MCF 10A (cell line): ENCODE results near the gene KPNA5. TPM values are rescaled to one million over a fixed set of nuclear protein-coding genes. Genes with fewer than 3 reads are reported as not detected.
A peak's percentile ranks its signal among the peaks of the same experiment; 100 is the strongest.

Source experiments
- BruUV-seq: library from RNA; stranded (reverse); fragments of 400-500 nt; replicated peaks from 2 replicates; lab custom pipeline; 2021; lab: Mats Ljungman, UMichigan
- CTCF ChIA-PET: fragments of 300-600 bp; sonication (Branson Sonifier 250); formaldehyde crosslinking; extraction: SDS; loops from one replicate; lab custom pipeline; 2021; ENCODE audit warnings: antibody characterized with exemption, inconsistent platforms; lab: Yijun Ruan, JAX
- POLR2A ChIA-PET: fragments of 300-600, 350-650 bp; sonication (Branson Sonifier 250); formaldehyde crosslinking; extraction: SDS; loops from one replicate; lab custom pipeline; 2020; ENCODE audit warnings: antibody characterized with exemption, inconsistent platforms; lab: Yijun Ruan, JAX
- DNase-seq: peaks from one replicate; pipeline ENCODE4 v3.0.0-alpha.2; 2018; ENCODE audit not compliant: unreplicated experiment
- H3K27ac Mint-ChIP-seq: one replicate; pipeline ENCODE4 v1.8.0; 2022; ENCODE audit warnings: mild to moderate bottlenecking, low read depth, mixed read lengths; ENCODE audit not compliant: unreplicated experiment
- H3K27me3 Mint-ChIP-seq: one replicate; pipeline ENCODE4 v1.8.0; 2022; ENCODE audit warnings: mixed read lengths; ENCODE audit not compliant: insufficient read depth, unreplicated experiment
- H3K36me3 Mint-ChIP-seq: one replicate; pipeline ENCODE4 v1.8.0; 2022; ENCODE audit warnings: mild to moderate bottlenecking, moderate library complexity, mixed read lengths; ENCODE audit not compliant: insufficient read depth, unreplicated experiment
- H3K4me1 Mint-ChIP-seq: one replicate; pipeline ENCODE4 v1.8.0; 2022; ENCODE audit warnings: mixed read lengths; ENCODE audit not compliant: insufficient read depth, unreplicated experiment
- H3K4me3 Mint-ChIP-seq: one replicate; pipeline ENCODE4 v1.8.0; 2022; ENCODE audit warnings: mild to moderate bottlenecking, moderate library complexity, mixed read lengths; ENCODE audit not compliant: unreplicated experiment
- H3K9me3 Mint-ChIP-seq: one replicate; pipeline ENCODE4 v1.8.0; 2022; ENCODE audit warnings: mixed read lengths; ENCODE audit not compliant: unreplicated experiment
- intact Hi-C: fragments of 100-400 bp; cut with micrococcal nuclease; formaldehyde crosslinking; loops from 2 replicates; pipeline ENCODE4 v1.14.1; 2022
- total RNA-seq: library from RNA; stranded (reverse); gene quantifications from 2 replicates; pipeline ENCODE4 v1.2.3, GENCODE V29; 2022
- TF ChIP-seq, protein P1 (sequence below): fragments of 200-600 bp; IDR thresholded peaks from one replicate; pipeline ENCODE4 v1.8.0; 2022; ENCODE audit warnings: antibody characterized with exemption, mild to moderate bottlenecking; ENCODE audit not compliant: unreplicated experiment

The KPNA5 gene
- total RNA-seq, 1 experiment from 2014 or later: 6.0 TPM

DNA sequence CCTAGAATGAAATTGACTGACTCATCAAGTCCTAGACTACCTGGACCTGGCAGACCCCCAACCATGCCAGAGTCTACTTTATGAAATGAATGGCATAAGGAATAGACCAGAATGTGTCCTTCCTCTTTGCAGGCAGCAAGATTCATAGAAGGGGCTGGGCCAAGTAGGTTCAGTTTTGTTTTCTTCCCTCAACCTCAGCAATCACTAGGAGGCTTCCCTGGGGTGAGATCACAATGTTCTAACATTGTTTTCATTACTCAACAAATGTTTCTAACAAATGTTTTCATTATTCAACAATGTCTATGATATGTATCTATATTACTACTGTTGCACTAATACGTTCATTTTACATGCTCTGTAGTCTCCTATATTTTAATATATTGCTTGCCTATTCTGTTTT, 92.9 kb downstream of the KPNA5 start:
- no peaks in the 10 kb centered on the region for H3K36me3 Mint-ChIP-seq
- peak overlapping the region; percentile 32 for H3K27ac Mint-ChIP-seq
- H3K4me3 Mint-ChIP-seq: no peak overlapping the region
- POLR2A ChIA-PET: no interaction called here
- no TSS peak for BruUV-seq
- peaks cover 10% of the 10 kb centered on the region for H3K4me1 Mint-ChIP-seq
- CTCF ChIA-PET: no interaction called here
- DNase-seq: peak; percentile 47
- intact Hi-C loops: no loop called here
- H3K9me3 Mint-ChIP-seq: no peaks in the 10 kb centered on the region
- TF ChIP-seq, protein P1, sequence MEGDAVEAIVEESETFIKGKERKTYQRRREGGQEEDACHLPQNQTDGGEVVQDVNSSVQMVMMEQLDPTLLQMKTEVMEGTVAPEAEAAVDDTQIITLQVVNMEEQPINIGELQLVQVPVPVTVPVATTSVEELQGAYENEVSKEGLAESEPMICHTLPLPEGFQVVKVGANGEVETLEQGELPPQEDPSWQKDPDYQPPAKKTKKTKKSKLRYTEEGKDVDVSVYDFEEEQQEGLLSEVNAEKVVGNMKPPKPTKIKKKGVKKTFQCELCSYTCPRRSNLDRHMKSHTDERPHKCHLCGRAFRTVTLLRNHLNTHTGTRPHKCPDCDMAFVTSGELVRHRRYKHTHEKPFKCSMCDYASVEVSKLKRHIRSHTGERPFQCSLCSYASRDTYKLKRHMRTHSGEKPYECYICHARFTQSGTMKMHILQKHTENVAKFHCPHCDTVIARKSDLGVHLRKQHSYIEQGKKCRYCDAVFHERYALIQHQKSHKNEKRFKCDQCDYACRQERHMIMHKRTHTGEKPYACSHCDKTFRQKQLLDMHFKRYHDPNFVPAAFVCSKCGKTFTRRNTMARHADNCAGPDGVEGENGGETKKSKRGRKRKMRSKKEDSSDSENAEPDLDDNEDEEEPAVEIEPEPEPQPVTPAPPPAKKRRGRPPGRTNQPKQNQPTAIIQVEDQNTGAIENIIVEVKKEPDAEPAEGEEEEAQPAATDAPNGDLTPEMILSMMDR: no peak
- H3K27me3 Mint-ChIP-seq: no peaks in the 10 kb centered on the region

DNA sequence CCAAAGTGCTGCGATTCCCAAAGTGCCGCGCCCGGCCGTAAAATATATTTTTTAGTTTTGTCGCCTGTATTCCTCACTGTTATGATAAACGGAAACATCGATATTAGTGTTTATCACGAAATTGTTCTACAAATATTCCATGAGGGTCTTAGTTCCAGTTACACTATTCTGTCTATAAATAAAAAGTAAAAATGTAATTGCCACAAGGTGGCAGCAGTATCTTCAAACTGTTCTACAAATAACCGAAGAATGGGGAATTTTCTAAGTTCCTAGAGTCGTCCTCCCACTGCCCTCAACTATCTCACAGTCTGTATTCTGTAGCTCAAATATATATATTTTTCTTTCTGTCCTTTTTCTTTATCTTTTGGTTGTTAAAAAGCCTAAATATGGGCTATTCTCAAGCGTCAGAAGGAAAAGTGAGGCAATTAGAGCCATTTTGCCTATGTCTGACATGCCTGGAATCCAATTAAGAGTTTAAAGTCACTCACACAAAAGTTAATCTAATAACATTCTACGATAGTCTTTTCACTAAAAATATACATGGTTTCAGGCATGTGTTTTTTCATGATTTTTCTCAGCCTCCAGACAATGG, 98.7 kb downstream of the KPNA5 start:
- TF ChIP-seq, protein P1: peak; percentile 29
- H3K27me3 Mint-ChIP-seq: no peaks in the 10 kb centered on the region
- BruUV-seq: no TSS peak
- intact Hi-C loops: loop anchor here (1.0 kb wide), 2 partner anchors 68 to 190 kb away; no protein-coding TSS in a partner anchor
- no peak overlapping the region for H3K4me3 Mint-ChIP-seq
- ChIA-PET CTCF (interaction anchor here (0.6 to 3.1 kb wide), 17 partner anchors 10 to 1277 kb away, joined by 3 to 56 read pairs (median 5); no protein-coding TSS in a partner anchor), POLR2A (no interaction called here)
- H3K27ac Mint-ChIP-seq: no peak overlapping the region
- H3K4me1 Mint-ChIP-seq: peaks cover 6% of the 10 kb centered on the region
- no peaks in the 10 kb centered on the region for H3K9me3 Mint-ChIP-seq
- no peaks in the 10 kb centered on the region for H3K36me3 Mint-ChIP-seq
- DNase-seq: peak; percentile 49

DNA sequence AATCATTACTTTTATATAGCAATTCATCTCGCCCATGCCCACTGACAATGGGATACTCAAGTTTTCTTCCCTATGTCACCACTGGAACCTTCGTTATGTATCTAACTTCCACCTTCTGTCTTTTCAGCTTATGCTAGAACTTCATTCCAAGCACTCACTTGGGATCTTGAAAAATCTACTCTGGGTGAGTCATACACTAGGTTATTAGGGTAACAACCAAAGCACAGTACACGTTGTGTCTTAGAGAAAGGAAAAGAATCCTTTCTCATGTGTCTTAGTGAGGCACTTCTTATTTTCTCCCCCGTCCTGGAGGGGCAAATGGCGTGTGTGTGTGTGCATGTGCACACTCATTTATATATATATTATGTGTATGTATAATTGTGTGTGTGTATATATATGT, 102.8 kb downstream of the KPNA5 start:
- TF ChIP-seq, protein P1: no peak
- peaks cover 11% of the 10 kb centered on the region for H3K27me3 Mint-ChIP-seq
- H3K4me1 Mint-ChIP-seq: peaks cover 6% of the 10 kb centered on the region
- no peak overlapping the region for H3K27ac Mint-ChIP-seq
- no peaks in the 10 kb centered on the region for H3K9me3 Mint-ChIP-seq
- no peaks in the 10 kb centered on the region for H3K36me3 Mint-ChIP-seq
- BruUV-seq: no TSS peak
- POLR2A ChIA-PET: interaction anchor here (1.0 kb wide), 1 partner anchor 9 kb away, joined by 3 read pairs; no protein-coding TSS in a partner anchor
- DNase-seq: peak; percentile 16
- CTCF ChIA-PET: interaction anchor here (0.6 to 1.8 kb wide), 3 partner anchors 8 to 108 kb away, joined by 3 to 11 read pairs (median 3); no protein-coding TSS in a partner anchor
- no peak overlapping the region for H3K4me3 Mint-ChIP-seq
- intact Hi-C loops: no loop called here

Other genes starting within 250 kb of the KPNA5 start
- gene CALHM6, start 219.8 kb upstream of the KPNA5 start, total RNA-seq: not detected in 2 replicates
- not detected in 2 replicates for gene CALHM5, start 169.6 kb upstream of the KPNA5 start, total RNA-seq
- gene TRAPPC3L, start 135.5 kb upstream of the KPNA5 start, total RNA-seq: not detected in 2 replicates
- gene CALHM4, start 127.5 kb upstream of the KPNA5 start, total RNA-seq: not detected in 2 replicates
- gene RWDD1, start 109.7 kb upstream of the KPNA5 start, total RNA-seq: 41.6 and 57.2 TPM in 2 replicates
- not detected in 2 replicates for gene RSPH4A, start 64.7 kb upstream of the KPNA5 start, total RNA-seq
- gene ZUP1, start 12.4 kb upstream of the KPNA5 start, total RNA-seq: 18.4 and 21.2 TPM in 2 replicates
- not detected in 2 replicates for gene FAM162B, start 84.5 kb downstream of the KPNA5 start, total RNA-seq
- gene GPRC6A, start 147.9 kb downstream of the KPNA5 start, total RNA-seq: not detected in 2 replicates
- gene RFX6, start 196.0 kb downstream of the KPNA5 start, total RNA-seq: not detected in 2 replicates